ENCODE results near the gene THEM4. TPM values are rescaled to one million over a fixed set of nuclear protein-coding genes. Genes with fewer than 3 reads are reported as not detected.

Gene THEM4
- total RNA-seq, 1 donor from 2014 or later: 5.3 TPM

- FAIRE-seq: no peak
Observed at GRCh38 chr1:151840421-151840820, 68.9 kb downstream of the THEM4 start.

GRCh38 chr1:151839457-151840403, 69.6 kb downstream of the THEM4 start, which contains the start of gene C2CD4D:
Gene C2CD4D, minus strand, starts transcription at chr1:151839820. Its CDS starts 831 bp downstream, at chr1:151838989.
- DNase-seq (ENCODE audit: low spot score in 2 of 2) (peak; percentile 78 to 85), FAIRE-seq (no peak)

More at GRCh38 chr1:151840421-151840820, 68.9 kb downstream of the THEM4 start:
- DNase-seq (ENCODE audit: low spot score in 2 of 2): no peak

GRCh38 chr1:151839082-151839412, 70.3 kb downstream of the THEM4 start:
- FAIRE-seq (no peak), DNase-seq (ENCODE audit: low spot score in 2 of 2) (no peak)

- DNase-seq (ENCODE audit: low spot score in 2 of 2) (peak; percentile 56 to 64), FAIRE-seq (no peak)
Observed at GRCh38 chr1:151838222-151839081, 70.9 kb downstream of the THEM4 start.

GRCh38 chr1:151837884-151838221, 71.5 kb downstream of the THEM4 start:
- FAIRE-seq: no peak
- no peak for DNase-seq (ENCODE audit: low spot score in 2 of 2)

GRCh38 chr1:151837197-151837596, 72.1 kb downstream of the THEM4 start:
- DNase-seq (ENCODE audit: low spot score in 2 of 2): no peak
- no peak for FAIRE-seq

- FAIRE-seq (no peak), DNase-seq (ENCODE audit: low spot score in 2 of 2) (no peak)
Observed at GRCh38 chr1:151835596-151835995, 73.7 kb downstream of the THEM4 start.

GRCh38 chr1:151834239-151834638, 75.1 kb downstream of the THEM4 start:
- FAIRE-seq: no peak
- DNase-seq (ENCODE audit: low spot score in 2 of 2): no peak

GRCh38 chr1:151833172-151833900, 76.0 kb downstream of the THEM4 start:
- DNase-seq (ENCODE audit: low spot score in 2 of 2) (no peak), FAIRE-seq (no peak)

GRCh38 chr1:151832318-151832980, 76.9 kb downstream of the THEM4 start:
- DNase-seq (ENCODE audit: low spot score in 2 of 2) (no peak), FAIRE-seq (no peak)

GRCh38 chr1:151831605-151832004, 77.7 kb downstream of the THEM4 start, which contains the start of gene RORC:
Gene RORC, minus strand, starts transcription at chr1:151831802. Its CDS starts 38 bp downstream, at chr1:151831764.
- FAIRE-seq (no peak), DNase-seq (ENCODE audit: low spot score in 2 of 2) (no peak)

GRCh38 chr1:151831256-151831591, 78.1 kb downstream of the THEM4 start:
- no peak for FAIRE-seq
- no peak for DNase-seq (ENCODE audit: low spot score in 2 of 2)

GRCh38 chr1:151830055-151830454, 79.3 kb downstream of the THEM4 start:
- DNase-seq (ENCODE audit: low spot score in 2 of 2): no peak
- FAIRE-seq: no peak

GRCh38 chr1:151829352-151830046, 79.8 kb downstream of the THEM4 start:
- DNase-seq (ENCODE audit: low spot score in 2 of 2): no peak
- FAIRE-seq: no peak

GRCh38 chr1:151828921-151829320, 80.4 kb downstream of the THEM4 start:
- FAIRE-seq (no peak), DNase-seq (ENCODE audit: low spot score in 2 of 2) (peak in 1 of 2 donors; percentile 62)

GRCh38 chr1:151827853-151828252, 81.5 kb downstream of the THEM4 start:
- DNase-seq (ENCODE audit: low spot score in 2 of 2) (no peak), FAIRE-seq (no peak)

GRCh38 chr1:151825751-151826660, 83.3 kb downstream of the THEM4 start:
- FAIRE-seq: no peak
- no peak for DNase-seq (ENCODE audit: low spot score in 2 of 2)

GRCh38 chr1:151825204-151825603, 84.1 kb downstream of the THEM4 start:
- no peak for DNase-seq (ENCODE audit: low spot score in 2 of 2)
- FAIRE-seq: no peak
